Caco-2 (cell line): ENCODE measurements around the gene LDB1. TPM values are rescaled to one million over a fixed set of nuclear protein-coding genes. Genes with fewer than 3 reads are reported as not detected.
A peak's percentile ranks its signal among the peaks of the same experiment; 100 is the strongest.

Source experiments
- BruUV-seq: library from RNA; stranded (reverse); fragments of 400-500 nt; replicated peaks from 2 replicates; lab custom pipeline; 2021; lab: Mats Ljungman, UMichigan
- CTCF ChIA-PET: fragments of 300-600 bp; sonication (Branson Sonifier 250); formaldehyde crosslinking; loops from one replicate; lab custom pipeline; 2022; ENCODE audit warnings: antibody characterized with exemption; lab: Charles Lee
- POLR2A ChIA-PET: fragments of 300-600 bp; sonication (Branson Sonifier 250); formaldehyde crosslinking; loops from one replicate; lab custom pipeline; 2022; ENCODE audit warnings: antibody characterized with exemption; lab: Charles Lee
- DNase-seq, 2 experiments: peaks; one replicate each; pipeline versions ENCODE4 v3.0.0 to v3.0.0-alpha.2; 2020 to 2022
- H3K27me3 ChIP-seq: replicated peaks from 2 replicates; pipeline ENCODE4 v1.6.0; 2011; ENCODE audit warnings: low read length; ENCODE audit not compliant: control insufficient read depth, insufficient read depth
- H3K36me3 ChIP-seq: 2 replicates; pipeline ENCODE4 v1.5.1; 2011; ENCODE audit warnings: low read length; ENCODE audit not compliant: control insufficient read depth, insufficient read depth
- H3K4me1 ChIP-seq: fragments of 250-450 bp; sonication (Bioruptor Pico); 2 replicates; pipeline ENCODE4 v1.5.1; 2020; ENCODE audit warnings: mild to moderate bottlenecking
- H3K4me3 ChIP-seq: 2 replicates; pipeline ENCODE4 v1.5.1; 2011; ENCODE audit warnings: low read depth, mild to moderate bottlenecking, control low read depth, low read length
- H3K9me3 ChIP-seq: fragments of 250-450 bp; sonication (Bioruptor Pico); 2 replicates; pipeline ENCODE4 v1.5.1; 2020; ENCODE audit warnings: mild to moderate bottlenecking, moderate library complexity
- H3K27ac Mint-ChIP-seq: one replicate; pipeline ENCODE4 v1.8.0; 2022; ENCODE audit warnings: mixed read lengths; ENCODE audit not compliant: unreplicated experiment
- H3K27me3 Mint-ChIP-seq: one replicate; pipeline ENCODE4 v1.8.0; 2022; ENCODE audit warnings: mixed read lengths; ENCODE audit not compliant: insufficient read depth, unreplicated experiment
- H3K36me3 Mint-ChIP-seq: one replicate; pipeline ENCODE4 v1.8.0; 2022; ENCODE audit warnings: mild to moderate bottlenecking, mixed read lengths; ENCODE audit not compliant: insufficient read depth, unreplicated experiment
- H3K4me1 Mint-ChIP-seq: one replicate; pipeline ENCODE4 v1.8.0; 2022; ENCODE audit warnings: low read depth, mixed read lengths; ENCODE audit not compliant: unreplicated experiment
- H3K4me3 Mint-ChIP-seq: one replicate; pipeline ENCODE4 v1.8.0; 2022; ENCODE audit warnings: mild to moderate bottlenecking, moderate library complexity, mixed read lengths; ENCODE audit not compliant: unreplicated experiment
- H3K9me3 Mint-ChIP-seq: one replicate; pipeline ENCODE4 v1.8.0; 2022; ENCODE audit warnings: mixed read lengths; ENCODE audit not compliant: unreplicated experiment
- CTCF ChIP-seq, 2 experiments: fragments of 200-600 bp in 1 of 2; IDR thresholded peaks; 1 replicate in 1 of 2; 2 replicates in 1 of 2; pipeline versions ENCODE4 v1.5.1 to v1.8.0; 2011 to 2022; ENCODE audit warnings: antibody characterized with exemption in 1 of 2, control low read depth in 1 of 2, inconsistent platforms in 1 of 2, low read depth in 1 of 2, low read length in 1 of 2, mild to moderate bottlenecking in 1 of 2, moderate library complexity in 1 of 2; ENCODE audit not compliant: insufficient read depth in 1 of 2, severe bottlenecking in 1 of 2, unreplicated experiment in 1 of 2
- intact Hi-C: fragments of 100-400 bp; cut with micrococcal nuclease; formaldehyde crosslinking; loops from one replicate; pipeline ENCODE4 v1.10.0; 2022; ENCODE audit not compliant: unreplicated experiment
- total RNA-seq: library from RNA; stranded (reverse); gene quantifications from 2 replicates; pipeline ENCODE4 v1.2.3, GENCODE V29; 2022

Gene LDB1
- total RNA-seq, 1 experiment from 2014 or later: 52.3 TPM

DNA sequence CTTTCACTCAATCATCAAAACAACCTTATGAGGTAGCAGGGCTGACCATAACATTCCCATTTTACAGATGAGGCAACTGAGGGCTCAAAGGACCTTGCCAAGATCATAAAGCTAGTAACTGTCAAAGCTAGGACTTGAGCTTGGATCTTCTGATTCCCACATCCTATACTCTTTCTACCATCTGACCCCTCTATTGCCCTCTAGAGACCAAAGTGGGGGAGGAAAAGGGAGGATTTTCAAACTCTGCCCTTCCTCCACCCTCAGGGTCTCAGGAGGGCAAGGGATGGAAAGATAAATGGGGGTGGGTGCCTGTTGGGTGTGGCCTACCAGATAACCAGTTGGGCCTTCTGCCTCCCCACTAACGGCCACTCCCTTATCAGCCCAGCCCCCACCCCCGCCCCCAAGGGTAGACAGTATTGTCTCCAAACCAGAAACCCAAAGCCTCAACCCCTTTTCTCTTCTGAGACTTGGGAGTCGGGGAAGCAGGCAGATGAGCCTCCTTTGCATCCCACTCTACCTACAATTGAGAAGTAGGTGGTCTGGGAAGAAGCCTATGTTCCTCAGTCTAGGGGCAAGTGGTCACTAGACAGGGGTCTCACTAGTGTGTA, 7.9 kb downstream of the LDB1 start:
- POLR2A ChIA-PET: no interaction called here
- peaks cover 8% of the 10 kb centered on the region for H3K36me3 ChIP-seq
- no peak overlapping the region for H3K4me3 Mint-ChIP-seq
- H3K4me1 Mint-ChIP-seq: peaks cover 31% of the 10 kb centered on the region
- peak in 1 of 2 experiments; percentile 22 for DNase-seq
- H3K27ac Mint-ChIP-seq: no peak overlapping the region
- no peaks in the 10 kb centered on the region for H3K9me3 Mint-ChIP-seq
- H3K36me3 Mint-ChIP-seq: peaks cover 18% of the 10 kb centered on the region
- no TSS peak for BruUV-seq
- no peaks in the 10 kb centered on the region for H3K27me3 Mint-ChIP-seq
- CTCF ChIA-PET: interaction anchor here (0.6 kb wide), 2 partner anchors 9 to 94 kb away, joined by 3 to 4 read pairs; no protein-coding TSS in a partner anchor
- no peak overlapping the region for H3K4me3 ChIP-seq
- no peaks in the 10 kb centered on the region for H3K27me3 ChIP-seq
- H3K9me3 ChIP-seq: no peaks in the 10 kb centered on the region
- peaks cover 15% of the 10 kb centered on the region; the same call in 1 of the 2 replicates for H3K4me1 ChIP-seq
- intact Hi-C loops: no loop called here
- peak in 1 of 2 experiments; percentile 37 for TF ChIP-seq CTCF (IDR thresholded peaks at IDR 0.05; ENCODE audit: insufficient read depth in 1 of 2, low read depth in 1 of 2, low read length in 1 of 2, severe bottlenecking in 1 of 2, unreplicated experiment in 1 of 2)

DNA sequence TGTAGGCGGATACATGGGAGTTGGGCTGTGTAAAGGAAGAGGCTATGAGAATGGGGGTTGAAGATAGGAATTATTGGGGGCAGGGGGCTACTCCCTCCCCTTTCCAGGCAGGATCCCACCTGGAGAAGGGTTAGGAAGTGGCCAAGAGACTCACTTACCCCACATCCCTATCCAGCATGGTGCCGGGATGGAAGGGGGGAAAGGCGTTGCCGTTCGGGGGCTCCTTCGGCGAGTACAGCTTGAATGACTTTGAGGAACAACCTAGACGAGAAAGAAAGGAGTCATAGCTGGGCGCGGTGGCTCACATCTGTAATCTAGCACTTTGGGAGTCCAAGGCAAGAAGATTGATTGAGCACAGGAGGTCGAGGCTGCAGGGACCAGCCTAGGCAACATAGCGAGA, 8.9 kb downstream of the LDB1 start:
- TF ChIP-seq CTCF (IDR thresholded peaks at IDR 0.05; ENCODE audit: insufficient read depth in 1 of 2, low read depth in 1 of 2, low read length in 1 of 2, severe bottlenecking in 1 of 2, unreplicated experiment in 1 of 2): no peak
- Mint-ChIP-seq H3K4me1 (peaks cover 26% of the 10 kb centered on the region), H3K9me3 (no peaks in the 10 kb centered on the region), H3K4me3 (no peak overlapping the region), H3K27me3 (no peaks in the 10 kb centered on the region), H3K36me3 (peaks cover 18% of the 10 kb centered on the region), H3K27ac (no peak overlapping the region)
- Histone ChIP-seq H3K4me1 (peaks cover 15% of the 10 kb centered on the region; the same call in 1 of the 2 replicates), H3K36me3 (peaks cover 9% of the 10 kb centered on the region), H3K9me3 (no peaks in the 10 kb centered on the region), H3K4me3 (no peak overlapping the region), H3K27me3 (no peaks in the 10 kb centered on the region)
- intact Hi-C loops: no loop called here
- POLR2A ChIA-PET: no interaction called here
- no peak for DNase-seq
- BruUV-seq: no TSS peak
- CTCF ChIA-PET: no interaction called here

- H3K36me3 ChIP-seq: peaks cover 9% of the 10 kb centered on the region
- no peak overlapping the region for H3K4me3 Mint-ChIP-seq
- H3K4me1 Mint-ChIP-seq: peaks cover 10% of the 10 kb centered on the region
Measured at GRCh38 chr10:102109166-102110116, 10.7 kb downstream of the LDB1 start.

More at GRCh38 chr10:102109166-102110116, 10.7 kb downstream of the LDB1 start:
- H3K27me3 ChIP-seq: no peaks in the 10 kb centered on the region
- no TSS peak for BruUV-seq
- Mint-ChIP-seq H3K36me3 (peaks cover 10% of the 10 kb centered on the region), H3K9me3 (no peaks in the 10 kb centered on the region), H3K27ac (no peak overlapping the region), H3K27me3 (no peaks in the 10 kb centered on the region)
- intact Hi-C loops: no loop called here
- H3K4me1 ChIP-seq: 0 out of 2 replicates have a peak, but pooled peaks cover 7% of the 10 kb centered on the region
- H3K4me3 ChIP-seq: no peak overlapping the region
- no peak for TF ChIP-seq CTCF (IDR thresholded peaks at IDR 0.05; ENCODE audit: insufficient read depth in 1 of 2, low read depth in 1 of 2, low read length in 1 of 2, severe bottlenecking in 1 of 2, unreplicated experiment in 1 of 2)
- H3K9me3 ChIP-seq: no peaks in the 10 kb centered on the region
- CTCF ChIA-PET: no interaction called here
- DNase-seq: no peak
- POLR2A ChIA-PET: interaction anchor here (0.7 kb wide), 1 partner anchor 1498 kb away, joined by 4 read pairs; no protein-coding TSS in a partner anchor
